ENCODE data around the gene ACAA1. TPM values are rescaled to one million over a fixed set of nuclear protein-coding genes. Genes with fewer than 3 reads are reported as not detected.
"Not testable (repeated sequence)": the region's sequence is repeated elsewhere in the genome, so short reads cannot be mapped to it uniquely, and the experiment has no call there.

Gene ACAA1
- polyA plus RNA-seq, 2 donors, result 79.4 to 101 TPM

- 0 to 1% methylated on average over 63 to 65 of the region's 65 CpGs for WGBS, 2 donors
- Histone ChIP-seq H3K36me3 (ENCODE audit: control insufficient read depth in 2 of 2, insufficient read depth in 2 of 2, low read length in 1 of 2) (peaks cover 8 to 18% of the 10 kb centered on the region in 2 donors), H3K27ac (ENCODE audit: low read depth in 2 of 2, low read length in 1 of 2) (peak within 1 kb of the TSS; percentile 96), H3K9me3 (ENCODE audit: control insufficient read depth in 2 of 2, insufficient read depth in 1 of 2, low read depth in 1 of 2, low read length in 1 of 2) (no peaks in the 10 kb centered on the region), H3K4me3 (ENCODE audit: low read depth in 1 of 2, low read length in 2 of 2) (peak within 1 kb of the TSS; percentile 95 to 98), H3K27me3 (ENCODE audit: control insufficient read depth in 1 of 2, insufficient read depth in 2 of 2, low read length in 2 of 2) (no peaks in the 10 kb centered on the region), H3K4me1 (ENCODE audit: control insufficient read depth in 2 of 2, insufficient read depth in 2 of 2, low read length in 1 of 2) (peaks cover 10 to 23% of the 10 kb centered on the region in 2 donors)
Observed at GRCh38 chr3:38138349-38139190, 1.6 kb upstream of the ACAA1 start, which contains the start of gene MYD88. Gene MYD88, plus strand, starts transcription at chr3:38138661. Its CDS starts 40 bp downstream, at chr3:38138701.

- Histone ChIP-seq H3K4me3 (ENCODE audit: low read depth in 1 of 2, low read length in 2 of 2) (peak overlapping the region; percentile 95 to 98), H3K9me3 (ENCODE audit: control insufficient read depth in 2 of 2, insufficient read depth in 1 of 2, low read depth in 1 of 2, low read length in 1 of 2) (no peaks in the 10 kb centered on the region), H3K27me3 (ENCODE audit: control insufficient read depth in 1 of 2, insufficient read depth in 2 of 2, low read length in 2 of 2) (no peaks in the 10 kb centered on the region), H3K4me1 (ENCODE audit: control insufficient read depth in 2 of 2, insufficient read depth in 2 of 2, low read length in 1 of 2) (peaks cover 10 to 23% of the 10 kb centered on the region in 2 donors), H3K36me3 (ENCODE audit: control insufficient read depth in 2 of 2, insufficient read depth in 2 of 2, low read length in 1 of 2) (peaks cover 8 to 21% of the 10 kb centered on the region in 2 donors), H3K27ac (ENCODE audit: low read depth in 2 of 2, low read length in 1 of 2) (peak overlapping the region; percentile 96)
- 12 to 14% methylated on average over 22 of the region's 22 CpGs for WGBS, 2 donors
Observed at GRCh38 chr3:38137615-38138348, 855 bp upstream of the ACAA1 start.

- H3K9me3 ChIP-seq (ENCODE audit: control insufficient read depth in 2 of 2, insufficient read depth in 1 of 2, low read depth in 1 of 2, low read length in 1 of 2), result no peaks in the 10 kb centered on the region
- H3K27ac ChIP-seq (ENCODE audit: low read depth in 2 of 2, low read length in 1 of 2), result peak overlapping the region; percentile 79 to 90
- peak overlapping the region; percentile 95 to 98 for H3K4me3 ChIP-seq (ENCODE audit: low read depth in 1 of 2, low read length in 2 of 2)
- 0% methylated on average over 20 of the region's 20 CpGs for WGBS, 2 donors
- peaks cover 5 to 21% of the 10 kb centered on the region in 2 donors for H3K36me3 ChIP-seq (ENCODE audit: control insufficient read depth in 2 of 2, insufficient read depth in 2 of 2, low read length in 1 of 2)
- peaks cover 10 to 23% of the 10 kb centered on the region in 2 donors for H3K4me1 ChIP-seq (ENCODE audit: control insufficient read depth in 2 of 2, insufficient read depth in 2 of 2, low read length in 1 of 2)
- H3K27me3 ChIP-seq (ENCODE audit: control insufficient read depth in 1 of 2, insufficient read depth in 2 of 2, low read length in 2 of 2), result no peaks in the 10 kb centered on the region
Observed at GRCh38 chr3:38136393-38136776, 542 bp downstream of the ACAA1 start.

- Histone ChIP-seq H3K4me1 (ENCODE audit: control insufficient read depth in 2 of 2, insufficient read depth in 2 of 2, low read length in 1 of 2) (peaks cover 10 to 23% of the 10 kb centered on the region in 2 donors), H3K36me3 (ENCODE audit: control insufficient read depth in 2 of 2, insufficient read depth in 2 of 2, low read length in 1 of 2) (peaks cover 7 to 16% of the 10 kb centered on the region in 2 donors), H3K4me3 (ENCODE audit: low read depth in 1 of 2, low read length in 2 of 2) (peak overlapping the region; percentile 95 to 98), H3K27ac (ENCODE audit: low read depth in 2 of 2, low read length in 1 of 2) (peak overlapping the region in 1 of 2 donors; percentile 90)
- 41 to 58% methylated on average over 10 of the region's 10 CpGs for WGBS, 2 donors
- not testable (repeated sequence) for H3K9me3 ChIP-seq (ENCODE audit: control insufficient read depth in 2 of 2, insufficient read depth in 1 of 2, low read depth in 1 of 2, low read length in 1 of 2); H3K27me3 ChIP-seq (ENCODE audit: control insufficient read depth in 1 of 2, insufficient read depth in 2 of 2, low read length in 2 of 2)
Observed at GRCh38 chr3:38135621-38136277, 1.2 kb downstream of the ACAA1 start.

GRCh38 chr3:38134517-38135143 is 2.3 kb downstream of the ACAA1 start:
- H3K27me3 ChIP-seq (ENCODE audit: control insufficient read depth in 1 of 2, insufficient read depth in 2 of 2, low read length in 2 of 2); H3K27ac ChIP-seq (ENCODE audit: low read depth in 2 of 2, low read length in 1 of 2); H3K9me3 ChIP-seq (ENCODE audit: control insufficient read depth in 2 of 2, insufficient read depth in 1 of 2, low read depth in 1 of 2, low read length in 1 of 2); H3K4me3 ChIP-seq (ENCODE audit: low read depth in 1 of 2, low read length in 2 of 2): not testable (repeated sequence)
- peaks cover 3 to 17% of the 10 kb centered on the region in 2 donors for H3K36me3 ChIP-seq (ENCODE audit: control insufficient read depth in 2 of 2, insufficient read depth in 2 of 2, low read length in 1 of 2)
- WGBS, 2 donors, result 82 to 87% methylated on average over 10 of the region's 10 CpGs
- H3K4me1 ChIP-seq (ENCODE audit: control insufficient read depth in 2 of 2, insufficient read depth in 2 of 2, low read length in 1 of 2), result peaks cover 4 to 14% of the 10 kb centered on the region in 2 donors

- peaks cover 8 to 25% of the 10 kb centered on the region in 2 donors for H3K36me3 ChIP-seq (ENCODE audit: control insufficient read depth in 2 of 2, insufficient read depth in 2 of 2, low read length in 1 of 2)
- H3K4me3 ChIP-seq (ENCODE audit: low read depth in 1 of 2, low read length in 2 of 2), result no peak overlapping the region
- H3K27me3 ChIP-seq (ENCODE audit: control insufficient read depth in 1 of 2, insufficient read depth in 2 of 2, low read length in 2 of 2), result no peaks in the 10 kb centered on the region
- peaks cover 0 to 12% of the 10 kb centered on the region in 2 donors for H3K4me1 ChIP-seq (ENCODE audit: control insufficient read depth in 2 of 2, insufficient read depth in 2 of 2, low read length in 1 of 2)
- peak overlapping the region; percentile 45 to 46 for H3K27ac ChIP-seq (ENCODE audit: low read depth in 2 of 2, low read length in 1 of 2)
- no peaks in the 10 kb centered on the region for H3K9me3 ChIP-seq (ENCODE audit: control insufficient read depth in 2 of 2, insufficient read depth in 1 of 2, low read depth in 1 of 2, low read length in 1 of 2)
- WGBS, 2 donors, result 70 to 75% methylated on average over 10 of the region's 10 CpGs
Observed at GRCh38 chr3:38133557-38134405, 3.1 kb downstream of the ACAA1 start.

GRCh38 chr3:38133209-38133556 is 3.7 kb downstream of the ACAA1 start:
- 68 to 89% methylated on average over 3 of the region's 3 CpGs for WGBS, 2 donors
- Histone ChIP-seq H3K27me3 (ENCODE audit: control insufficient read depth in 1 of 2, insufficient read depth in 2 of 2, low read length in 2 of 2) (no peaks in the 10 kb centered on the region), H3K27ac (ENCODE audit: low read depth in 2 of 2, low read length in 1 of 2) (no peak overlapping the region), H3K4me3 (ENCODE audit: low read depth in 1 of 2, low read length in 2 of 2) (peak overlapping the region in 1 of 2 donors; percentile 3), H3K36me3 (ENCODE audit: control insufficient read depth in 2 of 2, insufficient read depth in 2 of 2, low read length in 1 of 2) (peaks cover 10 to 27% of the 10 kb centered on the region in 2 donors), H3K4me1 (ENCODE audit: control insufficient read depth in 2 of 2, insufficient read depth in 2 of 2, low read length in 1 of 2) (peaks cover 0 to 12% of the 10 kb centered on the region in 2 donors), H3K9me3 (ENCODE audit: control insufficient read depth in 2 of 2, insufficient read depth in 1 of 2, low read depth in 1 of 2, low read length in 1 of 2) (no peaks in the 10 kb centered on the region)

- Histone ChIP-seq H3K27ac (ENCODE audit: low read depth in 2 of 2, low read length in 1 of 2) (no peak overlapping the region), H3K27me3 (ENCODE audit: control insufficient read depth in 1 of 2, insufficient read depth in 2 of 2, low read length in 2 of 2) (no peaks in the 10 kb centered on the region), H3K36me3 (ENCODE audit: control insufficient read depth in 2 of 2, insufficient read depth in 2 of 2, low read length in 1 of 2) (peaks cover 16 to 38% of the 10 kb centered on the region in 2 donors), H3K4me3 (ENCODE audit: low read depth in 1 of 2, low read length in 2 of 2) (no peak overlapping the region), H3K9me3 (ENCODE audit: control insufficient read depth in 2 of 2, insufficient read depth in 1 of 2, low read depth in 1 of 2, low read length in 1 of 2) (no peaks in the 10 kb centered on the region), H3K4me1 (ENCODE audit: control insufficient read depth in 2 of 2, insufficient read depth in 2 of 2, low read length in 1 of 2) (peaks cover 0 to 6% of the 10 kb centered on the region in 2 donors)
- 75 to 81% methylated on average over 6 of the region's 6 CpGs for WGBS, 2 donors
Observed at GRCh38 chr3:38131621-38132369, 5.1 kb downstream of the ACAA1 start.
